Measurements from ENCODE around the gene IDH3G.

IDH3G gene

GRCh38 chrX:153784325-153784967 lies 9.7 kb downstream of the IDH3G start:
- DNase-seq = no peak

- no peak for DNase-seq
These were observed 10.7 kb downstream of the IDH3G start for GRCh38 chrX:153783378-153784013.

DNA sequence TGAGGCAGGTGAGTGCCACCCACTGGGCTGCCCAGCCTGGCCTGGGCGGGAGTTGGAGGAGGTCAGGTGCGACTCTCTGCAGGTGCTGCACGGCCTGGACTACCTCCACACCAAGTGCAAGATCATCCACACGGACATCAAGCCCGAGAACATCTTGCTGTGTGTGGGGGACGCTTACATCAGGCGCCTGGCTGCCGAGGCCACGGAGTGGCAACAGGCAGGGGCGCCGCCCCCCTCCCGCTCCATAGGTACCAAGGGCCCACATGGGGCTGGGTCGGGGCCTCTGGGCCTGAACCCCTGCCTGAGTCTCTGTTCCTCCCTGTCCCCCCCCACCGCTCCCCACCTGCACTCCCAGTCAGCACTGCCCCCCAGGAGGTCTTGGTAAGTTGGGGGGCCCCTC lies 11.3 kb downstream of the IDH3G start:
- no peak for DNase-seq

GRCh38 chrX:153782313-153782712 lies 11.9 kb downstream of the IDH3G start:
- DNase-seq = no peak

GRCh38 chrX:153781428-153782047 lies 12.6 kb downstream of the IDH3G start:
- DNase-seq = no peak

DNA sequence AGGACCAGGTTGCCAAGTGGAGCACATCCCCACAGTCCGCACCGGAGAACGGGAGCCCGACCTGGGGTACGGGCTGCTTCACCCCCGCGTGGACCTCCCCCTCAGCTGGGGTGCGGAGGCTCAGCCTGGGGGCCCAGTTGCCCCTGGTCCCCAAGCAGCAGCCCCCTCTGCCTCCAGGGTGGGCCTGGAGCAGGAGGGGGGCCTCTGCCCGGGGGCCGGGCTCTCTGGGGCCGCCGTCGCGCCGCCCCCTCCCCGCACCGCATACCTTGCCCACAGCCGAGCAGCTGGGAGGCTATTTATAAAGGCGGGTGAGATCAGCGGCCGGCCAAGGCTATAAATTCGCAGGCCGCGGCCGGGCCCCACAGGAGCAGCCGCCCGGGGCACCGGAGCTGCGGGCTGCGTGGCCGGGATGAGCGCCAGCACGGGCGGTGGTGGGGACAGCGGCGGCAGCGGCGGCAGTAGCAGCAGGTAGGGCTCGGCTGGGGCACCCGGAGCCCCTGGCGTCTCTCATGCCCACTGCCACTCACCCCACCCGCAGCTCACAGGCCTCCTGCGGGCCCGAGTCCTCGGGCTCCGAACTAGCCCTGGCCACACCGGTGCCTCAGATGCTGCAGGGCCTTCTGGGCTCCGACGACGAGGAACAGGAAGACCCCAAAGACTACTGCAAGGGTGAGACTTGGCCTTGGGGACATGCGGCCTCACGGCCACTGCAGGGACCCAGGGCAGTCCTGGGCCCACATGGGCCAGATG lies 13.3 kb downstream of the IDH3G start, which contains the start of gene SRPK3:
Gene SRPK3 (plus strand): TSS at position 364 of the 750 bp plus-strand sequence. CDS start 46 bp downstream, at position 410.
- peak; percentile 59 for DNase-seq

- peak; percentile 33 for DNase-seq
These were observed 14.1 kb downstream of the IDH3G start for GRCh38 chrX:153779891-153780677.

- peak; percentile 25 for DNase-seq
These were observed 15.5 kb downstream of the IDH3G start for GRCh38 chrX:153778684-153779101.

DNA sequence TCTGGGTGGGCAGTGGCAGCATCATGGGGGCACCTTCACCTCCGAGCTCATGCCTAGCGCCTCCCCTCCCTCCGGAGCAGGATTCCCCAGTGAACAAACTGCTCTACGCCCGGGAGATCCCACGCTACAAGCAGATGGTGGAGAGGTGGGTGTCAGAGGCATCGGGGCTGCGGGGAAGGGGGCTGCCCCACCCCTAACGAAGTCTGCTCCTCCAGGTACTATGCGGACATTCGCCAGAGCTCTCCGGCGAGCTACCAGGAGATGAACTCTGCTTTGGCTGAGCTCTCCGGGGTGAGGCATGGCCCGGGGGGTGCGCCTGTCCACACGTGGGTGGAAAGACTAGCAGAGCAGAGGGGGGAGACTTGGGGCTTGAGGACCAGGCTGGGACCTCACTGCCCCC lies 16.0 kb downstream of the IDH3G start:
- DNase-seq = peak; percentile 26

GRCh38 chrX:153777261-153778090 lies 16.7 kb downstream of the IDH3G start:
- DNase-seq = peak; percentile 9

DNA sequence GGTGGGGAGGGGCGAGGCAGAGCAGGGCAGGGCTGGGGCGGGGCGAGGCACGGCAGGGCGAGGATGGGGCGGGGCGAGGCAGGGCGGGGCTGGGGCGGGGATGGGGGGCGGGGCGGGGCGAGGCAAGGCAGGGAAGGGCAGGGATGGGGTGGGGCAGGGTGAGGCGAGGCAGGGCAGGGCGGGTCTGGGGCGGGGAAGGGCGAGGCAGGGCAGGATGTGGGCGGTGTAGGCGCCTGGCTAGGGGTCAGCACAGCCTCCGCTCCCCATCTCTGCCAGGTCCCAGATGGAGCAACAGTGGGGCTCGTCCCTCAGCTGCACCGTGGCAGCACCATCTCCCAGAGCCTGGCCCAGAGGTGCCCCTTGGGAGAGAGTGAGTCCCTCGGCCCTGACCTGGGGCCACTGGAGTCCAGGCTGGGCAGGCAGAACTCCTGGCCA lies 17.5 kb downstream of the IDH3G start:
- peak; percentile 15 for DNase-seq

GRCh38 chrX:153776120-153776599 lies 18.0 kb downstream of the IDH3G start:
- DNase-seq = peak; percentile 8

DNA sequence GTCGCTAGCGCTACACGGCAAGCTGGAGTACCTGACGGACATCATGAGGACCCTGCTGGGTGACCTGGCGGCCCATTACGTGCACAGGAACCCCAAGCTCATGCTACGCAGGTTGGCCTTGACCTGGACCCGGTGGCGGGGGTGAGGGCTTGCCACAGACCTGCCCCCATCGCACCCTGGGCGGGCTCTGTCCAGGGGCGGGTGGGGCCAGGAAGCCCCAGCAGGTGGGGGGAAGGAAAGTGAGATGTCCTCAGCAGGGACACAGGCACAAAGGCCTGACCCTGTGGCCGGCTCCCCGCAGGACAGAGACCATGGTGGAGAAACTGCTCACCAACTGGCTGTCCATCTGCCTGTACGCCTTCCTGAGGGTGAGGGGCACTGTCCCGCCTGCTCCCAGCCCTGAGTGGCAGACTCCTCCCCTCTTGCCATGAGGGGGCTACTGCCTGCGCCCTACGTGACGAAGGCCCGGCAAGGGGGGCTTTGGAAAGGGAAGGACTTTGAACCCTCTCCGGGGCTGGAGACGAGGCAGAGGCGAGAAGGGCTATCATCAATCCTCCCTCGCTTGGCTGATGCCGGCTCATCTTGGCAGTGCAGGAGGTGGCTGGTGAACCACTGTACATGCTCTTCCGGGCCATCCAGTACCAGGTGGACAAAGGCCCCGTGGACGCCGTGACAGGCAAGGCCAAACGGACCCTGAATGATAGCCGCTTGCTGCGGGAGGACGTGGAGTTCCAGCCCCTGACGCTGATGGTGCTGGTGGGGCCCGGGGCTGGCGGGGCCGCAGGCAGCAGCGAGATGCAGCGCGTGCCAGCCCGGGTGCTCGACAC lies 18.7 kb downstream of the IDH3G start:
- peak; percentile 11 for DNase-seq

GRCh38 chrX:153774576-153775292 lies 19.4 kb downstream of the IDH3G start:
- DNase-seq = peak; percentile 8

DNA sequence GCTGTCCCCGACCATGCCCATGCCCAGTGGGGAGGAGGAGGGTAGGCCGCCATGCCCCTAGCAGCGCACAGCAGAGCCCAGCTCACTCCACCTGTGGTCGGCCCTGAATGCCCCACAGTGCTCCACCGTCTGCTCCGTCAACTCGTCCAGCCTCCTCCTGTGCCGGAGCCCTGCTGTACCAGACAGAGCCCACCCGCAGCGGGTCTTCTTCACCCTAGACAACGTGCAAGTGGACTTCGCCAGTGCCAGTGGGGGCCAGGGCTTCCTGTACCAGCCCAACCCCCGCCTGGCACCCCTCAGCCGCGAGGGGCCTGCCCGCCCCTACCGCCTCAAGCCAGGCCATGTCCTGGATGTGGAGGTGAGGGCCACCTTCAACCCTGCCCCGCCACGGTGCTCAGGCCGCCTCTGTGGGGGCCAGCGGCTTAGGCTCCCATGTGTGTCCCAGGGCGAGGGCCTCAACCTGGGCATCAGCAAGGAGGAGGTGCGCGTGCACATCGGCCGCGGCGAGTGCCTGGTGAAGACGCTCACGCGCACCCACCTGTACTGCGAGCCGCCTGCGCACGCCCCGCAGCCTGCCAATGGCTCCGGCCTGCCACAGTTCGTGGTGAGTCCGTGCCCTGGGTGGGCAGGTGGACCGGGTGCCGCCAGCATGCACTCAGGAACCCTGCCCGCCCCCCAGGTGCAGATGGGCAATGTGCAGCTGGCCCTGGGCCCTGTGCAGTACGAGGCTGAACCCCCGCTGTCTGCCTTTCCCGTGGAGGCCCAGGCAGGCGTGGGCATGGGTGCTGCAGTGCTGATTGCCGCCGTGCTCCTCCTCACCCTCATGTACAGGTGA lies 20.2 kb downstream of the IDH3G start:
- DNase-seq = no peak

GRCh38 chrX:153773218-153773611 lies 21.0 kb downstream of the IDH3G start:
- no peak for DNase-seq

- no peak for DNase-seq
These were observed 21.6 kb downstream of the IDH3G start for GRCh38 chrX:153772316-153773217.
